HepG2 (cell line): ENCODE data around the gene STOML1. TPM values are rescaled to one million over a fixed set of nuclear protein-coding genes. Genes with fewer than 3 reads are reported as not detected.

ENCODE experiments used
- ATAC-seq: fragments of 200-7000 bp; cut with Tn5 transposase; 3 replicates; pipeline ENCODE4 v1.9.1; 2020; ENCODE audit warnings: mild to moderate bottlenecking, moderate library complexity
- BruUV-seq: library from RNA; stranded (reverse); fragments of 400-500 nt; replicated peaks from 2 replicates; lab custom pipeline; 2021; lab: Mats Ljungman, UMichigan
- CTCF ChIA-PET: fragments of 300-600 bp; formaldehyde crosslinking; extraction: SDS; loops from one replicate; lab custom pipeline; 2021; ENCODE audit warnings: low total read pairs, inconsistent platforms, low intra/inter-chr PET ratio; lab: Yijun Ruan, JAX
- POLR2A ChIA-PET: fragments of 350-600 bp; sonication (Branson Sonifier 250); formaldehyde crosslinking; loops from one replicate; lab custom pipeline; 2020; ENCODE audit warnings: antibody characterized with exemption, inconsistent platforms; lab: Yijun Ruan, JAX
- DNase-seq: peaks from one replicate; pipeline ENCODE4 v3.0.0-alpha.2; 2015; ENCODE audit warnings: low spot score
- FAIRE-seq: peaks from 3 replicates; lab custom pipeline; 2011; peaks lifted over from hg19 to GRCh38; lab: Jason Lieb, UNC
- H2AFZ ChIP-seq: one replicate; pipeline ENCODE4 v1.6.1; 2011; ENCODE audit warnings: low read length, inconsistent platforms
- H3K27ac ChIP-seq: fragments of 300-600 bp; 3 replicates; pipeline ENCODE4 v1.8.0; 2011; ENCODE audit warnings: mixed run types, mild to moderate bottlenecking, mixed read lengths, low read length, inconsistent platforms; ENCODE audit not compliant: insufficient read depth; ENCODE audit errors: extremely low read length
- H3K27me3 ChIP-seq, 2 experiments: fragments of 200-600 bp in 1 of 2; 2 replicates in 1 of 2; 3 replicates in 1 of 2; pipeline versions ENCODE4 v1.6.0 to v1.8.0; 2011; ENCODE audit warnings: low read length in 2 of 2, mild to moderate bottlenecking in 2 of 2, moderate library complexity in 2 of 2, inconsistent platforms in 1 of 2; ENCODE audit not compliant: insufficient read depth in 2 of 2, control insufficient read depth in 1 of 2
- H3K36me3 ChIP-seq, 2 experiments: fragments of 200-600 bp in 1 of 2; replicated peaks in 1 of 2; 2 replicates in 1 of 2; 3 replicates in 1 of 2; pipeline versions ENCODE4 v1.5.1 to v1.8.0; 2011; ENCODE audit warnings: low read length in 2 of 2, inconsistent platforms in 1 of 2; ENCODE audit not compliant: insufficient read depth in 2 of 2, control insufficient read depth in 1 of 2
- H3K4me1 ChIP-seq: 2 replicates; pipeline ENCODE4 v1.5.1; 2012; ENCODE audit warnings: low read length, inconsistent platforms; ENCODE audit not compliant: insufficient read depth
- H3K4me2 ChIP-seq: 2 replicates; pipeline ENCODE4 v1.6.0; 2011; ENCODE audit warnings: low read depth, low read length, inconsistent platforms
- H3K4me3 ChIP-seq, 3 experiments: fragments of 200-600 bp in 1 of 3; sonication (generic), shearing (Covaris generic) in 1 of 3; replicated peaks in 1 of 3; 2 replicates each; pipeline ENCODE4 v1.5.1; 2011 to 2016; ENCODE audit warnings: low read length in 3 of 3, inconsistent platforms in 2 of 3, low read depth in 2 of 3, mild to moderate bottlenecking in 2 of 3, control low read depth in 1 of 3, mixed read lengths in 1 of 3; ENCODE audit not compliant: insufficient read depth in 1 of 3
- H3K79me2 ChIP-seq: one replicate; pipeline ENCODE4 v1.6.1; 2011; ENCODE audit warnings: low read length, inconsistent platforms; ENCODE audit not compliant: insufficient read depth
- H3K9ac ChIP-seq: 2 replicates; pipeline ENCODE4 v1.6.0; 2011; ENCODE audit warnings: mild to moderate bottlenecking, low read depth, low read length, inconsistent platforms; ENCODE audit not compliant: insufficient read depth
- H3K9me3 ChIP-seq: 2 replicates; pipeline ENCODE4 v1.5.1; 2012; ENCODE audit warnings: mild to moderate bottlenecking, low read length
- H4K20me1 ChIP-seq: 2 replicates; pipeline ENCODE4 v1.6.0; 2011; ENCODE audit warnings: inconsistent platforms, mild to moderate bottlenecking, low read length, moderate library complexity; ENCODE audit not compliant: insufficient read depth
- KMT2B ChIP-seq: IDR thresholded peaks from 2 replicates; pipeline ENCODE4 v1.6.1; 2016; ENCODE audit warnings: missing genetic modification reagents, missing compliant biosample characterization
- RAD51 ChIP-seq: fragments of 450-650 bp; IDR thresholded peaks from 2 replicates; pipeline ENCODE4 v1.6.1; 2016; ENCODE audit warnings: borderline replicate concordance
- USF2 ChIP-seq, 2 experiments: sonication (generic) in 1 of 2; formaldehyde crosslinking in 1 of 2; IDR thresholded peaks; 2 replicates each; pipeline versions ENCODE4 v1.5.1 to v1.6.1; 2011 to 2020; ENCODE audit warnings: borderline replicate concordance in 1 of 2, low read depth in 1 of 2, low read length in 1 of 2, mild to moderate bottlenecking in 1 of 2, missing genetic modification reagents in 1 of 2, moderate library complexity in 1 of 2
- ZNF138 ChIP-seq: sonication (generic); formaldehyde crosslinking; IDR thresholded peaks from 2 replicates; pipeline ENCODE4 v1.5.0; 2020; ENCODE audit warnings: mild to moderate bottlenecking, low read depth, missing genetic modification reagents
- ZNF547 ChIP-seq: sonication (generic); formaldehyde crosslinking; IDR thresholded peaks from 2 replicates; pipeline ENCODE4 v1.5.1; 2020; ENCODE audit warnings: mild to moderate bottlenecking, missing genetic modification reagents
- WGBS: methylation state at CpG from one replicate; pipeline ENCODE4 v1.1.6; 2017; ENCODE audit warnings: low lambda C conversion rate; 5-methylcytosine and 5-hydroxymethylcytosine counted together
- in situ Hi-C: cut with HindIII; loops from 2 replicates; pipeline ENCODE4 v1.10.0; 2017; ENCODE audit warnings: low pct_unique_long_range_greater_than_20kb; ENCODE audit not compliant: extremely low pct_ligation_motif_present
- intact Hi-C: fragments of 100-400 bp; cut with micrococcal nuclease; formaldehyde crosslinking; loops from one replicate; pipeline ENCODE4 v1.10.0; 2022; ENCODE audit not compliant: unreplicated experiment
- polyA plus RNA-seq, 8 experiments: library from polyadenylated mRNA; depleted of rRNA in 3 of 8; stranded (reverse) in 7 of 8; unstranded in 1 of 8; fragments of >200 nt; fragmentation: Illumina TruSeq in 4 of 8; extraction: Trizol in 4 of 8; gene quantifications; 2 replicates each; pipeline versions ENCODE4 v1.2.1 to v1.2.3, GENCODE V29; 2011 to 2016; ENCODE audit warnings: low read depth in 4 of 8, missing spikeins in 1 of 8, mixed read lengths in 1 of 8; ENCODE audit not compliant: insufficient read depth in 1 of 8
- total RNA-seq, 5 experiments: library from RNA; depleted of rRNA; stranded (reverse); fragments of >200 nt; fragmentation: Illumina TruSeq; extraction: Trizol; gene quantifications; 2 replicates each; pipeline ENCODE4 v1.2.3, GENCODE V29; 2016; ENCODE audit warnings: low read depth in 1 of 5

Gene STOML1
- total and polyA plus RNA-seq, 2 of the 13 experiments (the other 11 are each of a cell fraction or from before 2014, with no cell fraction given) = 3.5 to 3.7 TPM

- POLR2A ChIA-PET = no interaction called here
Measured at GRCh38 chr15:73954188-73955145, 37.6 kb downstream of the STOML1 start.

More at GRCh38 chr15:73954188-73955145, 37.6 kb downstream of the STOML1 start:
- H4K20me1 ChIP-seq = no peaks in the 10 kb centered on the region
- H3K27ac ChIP-seq = no peak overlapping the region
- WGBS = 49% methylated on average over 17 of the region's 27 CpGs
- H3K4me2 ChIP-seq = no peak overlapping the region
- peaks cover 9% of the 10 kb centered on the region for H3K4me1 ChIP-seq
- CTCF ChIA-PET = no interaction called here
- intact Hi-C loops = no loop called here
- FAIRE-seq (no peak), ATAC-seq (no peak), DNase-seq (no peak)
- in situ Hi-C loops = no loop called here
- H3K36me3 ChIP-seq = no peaks in the 10 kb centered on the region
- H3K9ac ChIP-seq = no peak overlapping the region
- no peak overlapping the region for H3K4me3 ChIP-seq
- no peak overlapping the region for H2AFZ ChIP-seq
- BruUV-seq = no TSS peak
- H3K9me3 ChIP-seq = no peaks in the 10 kb centered on the region
- peaks cover 2 to 32% of the 10 kb centered on the region in 2 experiments; a peak in 4 of 5 replicates for H3K27me3 ChIP-seq
- no peaks in the 10 kb centered on the region for H3K79me2 ChIP-seq
- no peak for TF ChIP-seq ZNF547 (CRISPR knock-in tag)
- peak; percentile 66; the same call in 1 of the 2 replicates for TF ChIP-seq RAD51
- peak; percentile 44; the same call in 1 of the 2 replicates for TF ChIP-seq USF2 (IDR thresholded peaks at IDR 0.05; ENCODE audit: low read depth, low read length)
- no peak for TF ChIP-seq USF2 (CRISPR knock-in tag; IDR thresholded peaks at IDR 0.05; ENCODE audit: borderline replicate concordance)
- TF ChIP-seq KMT2B (CRISPR knock-in tag) = no peak
- TF ChIP-seq ZNF138 = no peak
